GM23338 (cell line): ENCODE results near the gene MMP17. TPM values are rescaled to one million over a fixed set of nuclear protein-coding genes. Genes with fewer than 3 reads are reported as not detected.

Source experiments
- ATAC-seq: fragments of 200-7000 bp; cut with Tn5 transposase; 3 replicates; pipeline ENCODE4 v1.9.1; 2020
- DNase-seq: peaks from one replicate; pipeline ENCODE4 v3.0.0-alpha.2; 2015; ENCODE audit warnings: low spot score
- H2AFZ ChIP-seq: fragments of 200-600 bp; sonication (generic); 2 replicates; pipeline ENCODE4 v1.8.0; 2016; ENCODE audit warnings: antibody characterized with exemption, mild to moderate bottlenecking, moderate library complexity
- H3F3A ChIP-seq: fragments of 200-600 bp; sonication (generic); replicated peaks from 2 replicates; pipeline ENCODE4 v1.8.0; 2017; ENCODE audit warnings: antibody characterized with exemption, mixed run types, low read depth
- H3K27ac ChIP-seq: fragments of 200-600 bp; sonication (generic); 2 replicates; pipeline ENCODE4 v1.6.1; 2016; ENCODE audit warnings: low read depth
- H3K27me3 ChIP-seq: fragments of 200-600 bp; sonication (generic); 2 replicates; pipeline ENCODE4 v1.8.0; 2016; ENCODE audit warnings: mild to moderate bottlenecking, mixed run types, moderate library complexity; ENCODE audit not compliant: insufficient read depth
- H3K36me3 ChIP-seq: fragments of 200-600 bp; sonication (generic); 2 replicates; pipeline ENCODE4 v1.8.0; 2016; ENCODE audit warnings: mild to moderate bottlenecking; ENCODE audit not compliant: insufficient read depth
- H3K4me1 ChIP-seq: fragments of 200-600 bp; sonication (generic); 2 replicates; pipeline ENCODE4 v1.8.0; 2016; ENCODE audit warnings: mild to moderate bottlenecking, moderate library complexity; ENCODE audit not compliant: insufficient read depth
- H3K4me2 ChIP-seq: fragments of 200-600 bp; sonication (generic); 2 replicates; pipeline ENCODE4 v1.7.1; 2017; ENCODE audit warnings: mixed run types
- H3K4me3 ChIP-seq: fragments of 200-600 bp; sonication (generic); 2 replicates; pipeline ENCODE4 v1.6.1; 2016; ENCODE audit warnings: mixed run types
- H3K79me2 ChIP-seq: fragments of 200-600 bp; sonication (generic); replicated peaks from 2 replicates; pipeline ENCODE4 v1.8.0; 2017; ENCODE audit warnings: mild to moderate bottlenecking; ENCODE audit not compliant: insufficient read depth
- H3K9me2 ChIP-seq: fragments of 200-600 bp; sonication (generic); 2 replicates; pipeline ENCODE4 v1.8.0; 2017; ENCODE audit not compliant: insufficient read depth
- H4K20me1 ChIP-seq: fragments of 200-600 bp; sonication (generic); replicated peaks from 2 replicates; pipeline ENCODE4 v1.8.0; 2017; ENCODE audit warnings: mild to moderate bottlenecking; ENCODE audit not compliant: insufficient read depth
- H3K27ac Mint-ChIP-seq: 2 replicates; pipeline ENCODE4 v1.8.0; 2020; ENCODE audit warnings: inconsistent platforms, mild to moderate bottlenecking, moderate library complexity, mixed read lengths
- H3K27me3 Mint-ChIP-seq: 3 replicates; pipeline ENCODE4 v1.8.0; 2022; ENCODE audit warnings: low read depth, mild to moderate bottlenecking, moderate library complexity, mixed read lengths, inconsistent platforms; ENCODE audit not compliant: insufficient read depth, poor library complexity
- H3K36me3 Mint-ChIP-seq: 3 replicates; pipeline ENCODE4 v1.8.0; 2021; ENCODE audit warnings: low read depth, mild to moderate bottlenecking, inconsistent platforms, moderate library complexity, mixed read lengths
- H3K4me1 Mint-ChIP-seq: 3 replicates; pipeline ENCODE4 v1.8.0; 2020; ENCODE audit warnings: mild to moderate bottlenecking, inconsistent platforms, mixed read lengths
- H3K4me3 Mint-ChIP-seq: 3 replicates; pipeline ENCODE4 v1.8.0; 2021; ENCODE audit warnings: moderate library complexity, mild to moderate bottlenecking, inconsistent platforms, mixed read lengths
- H3K9me3 Mint-ChIP-seq: 3 replicates; pipeline ENCODE4 v1.8.0; 2020; ENCODE audit warnings: moderate library complexity, mild to moderate bottlenecking, inconsistent platforms, mixed read lengths
- JUNB ChIP-seq: IDR thresholded peaks from one replicate; pipeline ENCODE4 v1.6.1; 2016; ENCODE audit warnings: antibody characterized with exemption; ENCODE audit not compliant: unreplicated experiment
- STAT1 ChIP-seq: IDR thresholded peaks from one replicate; pipeline ENCODE4 v1.6.1; 2016; ENCODE audit warnings: antibody characterized with exemption; ENCODE audit not compliant: unreplicated experiment
- ZNF331 ChIP-seq: fragments of 250-450 bp; sonication (Bioruptor Pico); IDR thresholded peaks from 2 replicates; pipeline ENCODE4 v1.5.0; 2020; ENCODE audit warnings: low read depth, mild to moderate bottlenecking, moderate library complexity
- polyA plus RNA-seq: library from polyadenylated mRNA; unstranded; fragments of >200 nt; fragmentation: Nextera tagmentation; extraction: Ambion mirVana; gene quantifications from 2 replicates; pipeline ENCODE4 v1.2.1, GENCODE V29; 2016
- total RNA-seq: library from RNA; depleted of rRNA; stranded (reverse); fragments of >200 nt; shearing (Covaris generic); gene quantifications from 2 replicates; pipeline ENCODE4 v1.2.3, GENCODE V29; 2014
- TF ChIP-seq, protein P1 (sequence below): IDR thresholded peaks from one replicate; pipeline ENCODE4 v1.6.1; 2018; ENCODE audit warnings: antibody characterized with exemption; ENCODE audit not compliant: unreplicated experiment
- TF ChIP-seq, protein P2 (sequence below): fragments of 250-450 bp; sonication (Bioruptor Pico); IDR thresholded peaks from 2 replicates; pipeline ENCODE4 v1.5.0; 2020; ENCODE audit warnings: mild to moderate bottlenecking, moderate library complexity

The MMP17 gene
- total and polyA plus RNA-seq, 2 experiments from 2014 or later: 10.4 to 48.5 TPM

GRCh38 chr12:131832321-131833231 is 4.4 kb downstream of the MMP17 start:
- H4K20me1 ChIP-seq: no peaks in the 10 kb centered on the region; the same call in 1 of the 2 replicates
- 0 out of 2 replicates have a peak, but pooled peaks cover 3% of the 10 kb centered on the region for H3F3A ChIP-seq
- no peaks in the 10 kb centered on the region; the same call in 1 of the 2 replicates for H3K79me2 ChIP-seq
- no peak overlapping the region for H3K4me3 ChIP-seq
- no peaks in the 10 kb centered on the region for H3K36me3 Mint-ChIP-seq
- peaks cover 7% of the 10 kb centered on the region; the same call in 1 of the 2 replicates for H3K4me1 ChIP-seq
- no peaks in the 10 kb centered on the region for H3K9me3 Mint-ChIP-seq
- peaks cover 26% of the 10 kb centered on the region for H3K27me3 ChIP-seq
- H3K27ac ChIP-seq: no peak overlapping the region
- no peak overlapping the region for H3K4me2 ChIP-seq
- no peaks in the 10 kb centered on the region for H3K36me3 ChIP-seq
- H3K4me3 Mint-ChIP-seq: peak overlapping the region; percentile 29; the same call in 1 of the 3 replicates
- DNase-seq: no peak
- H3K9me2 ChIP-seq: no peaks in the 10 kb centered on the region
- H3K27ac Mint-ChIP-seq: peak overlapping the region; percentile 62; the same call in 1 of the 2 replicates
- no peak overlapping the region for H2AFZ ChIP-seq
- no peak for ATAC-seq
- TF ChIP-seq, protein P1, sequence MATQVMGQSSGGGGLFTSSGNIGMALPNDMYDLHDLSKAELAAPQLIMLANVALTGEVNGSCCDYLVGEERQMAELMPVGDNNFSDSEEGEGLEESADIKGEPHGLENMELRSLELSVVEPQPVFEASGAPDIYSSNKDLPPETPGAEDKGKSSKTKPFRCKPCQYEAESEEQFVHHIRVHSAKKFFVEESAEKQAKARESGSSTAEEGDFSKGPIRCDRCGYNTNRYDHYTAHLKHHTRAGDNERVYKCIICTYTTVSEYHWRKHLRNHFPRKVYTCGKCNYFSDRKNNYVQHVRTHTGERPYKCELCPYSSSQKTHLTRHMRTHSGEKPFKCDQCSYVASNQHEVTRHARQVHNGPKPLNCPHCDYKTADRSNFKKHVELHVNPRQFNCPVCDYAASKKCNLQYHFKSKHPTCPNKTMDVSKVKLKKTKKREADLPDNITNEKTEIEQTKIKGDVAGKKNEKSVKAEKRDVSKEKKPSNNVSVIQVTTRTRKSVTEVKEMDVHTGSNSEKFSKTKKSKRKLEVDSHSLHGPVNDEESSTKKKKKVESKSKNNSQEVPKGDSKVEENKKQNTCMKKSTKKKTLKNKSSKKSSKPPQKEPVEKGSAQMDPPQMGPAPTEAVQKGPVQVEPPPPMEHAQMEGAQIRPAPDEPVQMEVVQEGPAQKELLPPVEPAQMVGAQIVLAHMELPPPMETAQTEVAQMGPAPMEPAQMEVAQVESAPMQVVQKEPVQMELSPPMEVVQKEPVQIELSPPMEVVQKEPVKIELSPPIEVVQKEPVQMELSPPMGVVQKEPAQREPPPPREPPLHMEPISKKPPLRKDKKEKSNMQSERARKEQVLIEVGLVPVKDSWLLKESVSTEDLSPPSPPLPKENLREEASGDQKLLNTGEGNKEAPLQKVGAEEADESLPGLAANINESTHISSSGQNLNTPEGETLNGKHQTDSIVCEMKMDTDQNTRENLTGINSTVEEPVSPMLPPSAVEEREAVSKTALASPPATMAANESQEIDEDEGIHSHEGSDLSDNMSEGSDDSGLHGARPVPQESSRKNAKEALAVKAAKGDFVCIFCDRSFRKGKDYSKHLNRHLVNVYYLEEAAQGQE: no peak
- TF ChIP-seq JUNB (no peak), ZNF331 (CRISPR knock-in tag) (no peak), STAT1 (no peak)
- TF ChIP-seq, protein P2, sequence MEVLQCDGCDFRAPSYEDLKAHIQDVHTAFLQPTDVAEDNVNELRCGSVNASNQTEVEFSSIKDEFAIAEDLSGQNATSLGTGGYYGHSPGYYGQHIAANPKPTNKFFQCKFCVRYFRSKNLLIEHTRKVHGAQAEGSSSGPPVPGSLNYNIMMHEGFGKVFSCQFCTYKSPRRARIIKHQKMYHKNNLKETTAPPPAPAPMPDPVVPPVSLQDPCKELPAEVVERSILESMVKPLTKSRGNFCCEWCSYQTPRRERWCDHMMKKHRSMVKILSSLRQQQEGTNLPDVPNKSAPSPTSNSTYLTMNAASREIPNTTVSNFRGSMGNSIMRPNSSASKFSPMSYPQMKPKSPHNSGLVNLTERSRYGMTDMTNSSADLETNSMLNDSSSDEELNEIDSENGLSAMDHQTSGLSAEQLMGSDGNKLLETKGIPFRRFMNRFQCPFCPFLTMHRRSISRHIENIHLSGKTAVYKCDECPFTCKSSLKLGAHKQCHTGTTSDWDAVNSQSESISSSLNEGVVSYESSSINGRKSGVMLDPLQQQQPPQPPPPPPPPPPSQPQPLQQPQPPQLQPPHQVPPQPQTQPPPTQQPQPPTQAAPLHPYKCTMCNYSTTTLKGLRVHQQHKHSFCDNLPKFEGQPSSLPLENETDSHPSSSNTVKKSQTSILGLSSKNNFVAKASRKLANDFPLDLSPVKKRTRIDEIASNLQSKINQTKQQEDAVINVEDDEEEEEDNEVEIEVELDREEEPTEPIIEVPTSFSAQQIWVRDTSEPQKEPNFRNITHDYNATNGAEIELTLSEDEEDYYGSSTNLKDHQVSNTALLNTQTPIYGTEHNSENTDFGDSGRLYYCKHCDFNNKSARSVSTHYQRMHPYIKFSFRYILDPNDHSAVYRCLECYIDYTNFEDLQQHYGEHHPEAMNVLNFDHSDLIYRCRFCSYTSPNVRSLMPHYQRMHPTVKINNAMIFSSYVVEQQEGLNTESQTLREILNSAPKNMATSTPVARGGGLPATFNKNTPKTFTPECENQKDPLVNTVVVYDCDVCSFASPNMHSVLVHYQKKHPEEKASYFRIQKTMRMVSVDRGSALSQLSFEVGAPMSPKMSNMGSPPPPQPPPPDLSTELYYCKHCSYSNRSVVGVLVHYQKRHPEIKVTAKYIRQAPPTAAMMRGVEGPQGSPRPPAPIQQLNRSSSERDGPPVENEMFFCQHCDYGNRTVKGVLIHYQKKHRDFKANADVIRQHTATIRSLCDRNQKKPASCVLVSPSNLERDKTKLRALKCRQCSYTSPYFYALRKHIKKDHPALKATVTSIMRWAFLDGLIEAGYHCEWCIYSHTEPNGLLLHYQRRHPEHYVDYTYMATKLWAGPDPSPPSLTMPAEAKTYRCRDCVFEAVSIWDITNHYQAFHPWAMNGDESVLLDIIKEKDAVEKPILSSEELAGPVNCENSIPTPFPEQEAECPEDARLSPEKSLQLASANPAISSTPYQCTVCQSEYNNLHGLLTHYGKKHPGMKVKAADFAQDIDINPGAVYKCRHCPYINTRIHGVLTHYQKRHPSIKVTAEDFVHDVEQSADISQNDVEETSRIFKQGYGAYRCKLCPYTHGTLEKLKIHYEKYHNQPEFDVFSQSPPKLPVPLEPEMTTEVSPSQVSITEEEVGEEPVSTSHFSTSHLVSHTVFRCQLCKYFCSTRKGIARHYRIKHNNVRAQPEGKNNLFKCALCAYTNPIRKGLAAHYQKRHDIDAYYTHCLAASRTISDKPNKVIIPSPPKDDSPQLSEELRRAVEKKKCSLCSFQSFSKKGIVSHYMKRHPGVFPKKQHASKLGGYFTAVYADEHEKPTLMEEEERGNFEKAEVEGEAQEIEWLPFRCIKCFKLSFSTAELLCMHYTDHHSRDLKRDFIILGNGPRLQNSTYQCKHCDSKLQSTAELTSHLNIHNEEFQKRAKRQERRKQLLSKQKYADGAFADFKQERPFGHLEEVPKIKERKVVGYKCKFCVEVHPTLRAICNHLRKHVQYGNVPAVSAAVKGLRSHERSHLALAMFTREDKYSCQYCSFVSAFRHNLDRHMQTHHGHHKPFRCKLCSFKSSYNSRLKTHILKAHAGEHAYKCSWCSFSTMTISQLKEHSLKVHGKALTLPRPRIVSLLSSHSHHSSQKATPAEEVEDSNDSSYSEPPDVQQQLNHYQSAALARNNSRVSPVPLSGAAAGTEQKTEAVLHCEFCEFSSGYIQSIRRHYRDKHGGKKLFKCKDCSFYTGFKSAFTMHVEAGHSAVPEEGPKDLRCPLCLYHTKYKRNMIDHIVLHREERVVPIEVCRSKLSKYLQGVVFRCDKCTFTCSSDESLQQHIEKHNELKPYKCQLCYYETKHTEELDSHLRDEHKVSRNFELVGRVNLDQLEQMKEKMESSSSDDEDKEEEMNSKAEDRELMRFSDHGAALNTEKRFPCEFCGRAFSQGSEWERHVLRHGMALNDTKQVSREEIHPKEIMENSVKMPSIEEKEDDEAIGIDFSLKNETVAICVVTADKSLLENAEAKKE: no peak
- H3K4me1 Mint-ChIP-seq: peaks cover 9% of the 10 kb centered on the region
- peaks cover 13% of the 10 kb centered on the region for H3K27me3 Mint-ChIP-seq
